ENCODE data around the gene SPTBN5. TPM values are rescaled to one million over a fixed set of nuclear protein-coding genes. Genes with fewer than 3 reads are reported as not detected.

SPTBN5 gene
- total and polyA plus RNA-seq, 8 donors: 0.32 to 11.4 (median 0.84) TPM

DNA sequence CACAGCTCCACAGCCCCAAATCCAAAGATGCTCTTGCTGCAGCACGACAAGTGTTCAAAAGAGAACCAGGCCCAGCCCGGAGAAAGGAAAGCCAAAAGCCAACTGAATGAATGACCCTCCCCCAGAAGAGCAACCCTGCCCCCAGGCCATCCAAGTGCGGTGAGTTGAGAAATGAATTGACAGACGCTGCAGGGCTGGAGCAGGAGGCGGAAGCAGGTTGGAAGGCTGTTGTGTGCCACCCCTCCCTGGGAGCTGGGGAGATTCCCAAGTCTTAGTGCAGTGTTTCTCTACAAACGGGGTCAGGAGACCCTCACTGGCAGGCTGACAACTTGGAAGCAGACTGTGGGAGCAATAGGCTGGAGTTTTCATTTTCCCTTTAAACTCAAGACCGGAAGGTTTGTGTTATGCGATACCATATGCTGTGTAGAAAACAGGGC lies 3.5 kb upstream of the SPTBN5 start:
- no peak overlapping the region for H3K4me3 ChIP-seq
- H3K27ac ChIP-seq: no peak overlapping the region
- no peaks in the 10 kb centered on the region for H3K27me3 ChIP-seq
- H3K4me1 ChIP-seq: peaks cover 10 to 18% (median 15%) of the 10 kb centered on the region in 3 donors
- H3K9me3 ChIP-seq: no peaks in the 10 kb centered on the region
- WGBS, 2 donors: 84 to 87% methylated on average over 8 of the region's 8 CpGs
- intact Hi-C loops (cut with DNase I): no loop called here
- TF ChIP-seq, protein P1, sequence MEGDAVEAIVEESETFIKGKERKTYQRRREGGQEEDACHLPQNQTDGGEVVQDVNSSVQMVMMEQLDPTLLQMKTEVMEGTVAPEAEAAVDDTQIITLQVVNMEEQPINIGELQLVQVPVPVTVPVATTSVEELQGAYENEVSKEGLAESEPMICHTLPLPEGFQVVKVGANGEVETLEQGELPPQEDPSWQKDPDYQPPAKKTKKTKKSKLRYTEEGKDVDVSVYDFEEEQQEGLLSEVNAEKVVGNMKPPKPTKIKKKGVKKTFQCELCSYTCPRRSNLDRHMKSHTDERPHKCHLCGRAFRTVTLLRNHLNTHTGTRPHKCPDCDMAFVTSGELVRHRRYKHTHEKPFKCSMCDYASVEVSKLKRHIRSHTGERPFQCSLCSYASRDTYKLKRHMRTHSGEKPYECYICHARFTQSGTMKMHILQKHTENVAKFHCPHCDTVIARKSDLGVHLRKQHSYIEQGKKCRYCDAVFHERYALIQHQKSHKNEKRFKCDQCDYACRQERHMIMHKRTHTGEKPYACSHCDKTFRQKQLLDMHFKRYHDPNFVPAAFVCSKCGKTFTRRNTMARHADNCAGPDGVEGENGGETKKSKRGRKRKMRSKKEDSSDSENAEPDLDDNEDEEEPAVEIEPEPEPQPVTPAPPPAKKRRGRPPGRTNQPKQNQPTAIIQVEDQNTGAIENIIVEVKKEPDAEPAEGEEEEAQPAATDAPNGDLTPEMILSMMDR (IDR thresholded peaks at IDR 0.05): no peak
- no peak for ATAC-seq
- DNase-seq: no peak
- no peak for FAIRE-seq
- H3K36me3 ChIP-seq: peaks cover 0 to 8% (median 0%) of the 10 kb centered on the region in 3 donors

DNA sequence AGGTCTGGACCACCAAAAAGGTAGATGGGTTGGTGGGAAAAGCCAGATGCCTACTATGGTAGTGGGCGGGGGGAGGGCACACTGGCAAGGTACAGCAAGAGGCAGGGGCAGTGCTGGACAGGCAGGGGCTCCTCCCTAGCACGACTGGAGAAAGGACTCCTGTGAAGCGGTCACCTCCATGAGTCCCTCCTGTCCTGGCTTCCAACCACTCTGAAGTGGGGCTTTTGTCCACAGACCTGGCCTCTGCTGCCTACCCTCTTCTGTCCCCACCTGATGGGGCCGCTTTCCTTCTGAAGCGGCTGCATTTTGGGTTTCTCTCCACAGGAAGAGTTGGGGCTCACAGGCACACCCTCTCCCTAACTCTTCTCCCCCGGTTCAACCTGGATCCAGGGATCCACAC lies 2.7 kb upstream of the SPTBN5 start:
- FAIRE-seq: no peak
- no peaks in the 10 kb centered on the region for H3K9me3 ChIP-seq
- no peak overlapping the region for H3K27ac ChIP-seq
- H3K36me3 ChIP-seq: peaks cover 0 to 8% (median 0%) of the 10 kb centered on the region in 3 donors
- intact Hi-C loops (cut with DNase I): no loop called here
- TF ChIP-seq, protein P1 (IDR thresholded peaks at IDR 0.05): no peak
- no peaks in the 10 kb centered on the region for H3K27me3 ChIP-seq
- 87 to 93% methylated on average over 6 of the region's 6 CpGs for WGBS, 2 donors
- H3K4me3 ChIP-seq: no peak overlapping the region
- DNase-seq: no peak
- H3K4me1 ChIP-seq: peaks cover 10 to 18% (median 15%) of the 10 kb centered on the region in 3 donors
- no peak for ATAC-seq

DNA sequence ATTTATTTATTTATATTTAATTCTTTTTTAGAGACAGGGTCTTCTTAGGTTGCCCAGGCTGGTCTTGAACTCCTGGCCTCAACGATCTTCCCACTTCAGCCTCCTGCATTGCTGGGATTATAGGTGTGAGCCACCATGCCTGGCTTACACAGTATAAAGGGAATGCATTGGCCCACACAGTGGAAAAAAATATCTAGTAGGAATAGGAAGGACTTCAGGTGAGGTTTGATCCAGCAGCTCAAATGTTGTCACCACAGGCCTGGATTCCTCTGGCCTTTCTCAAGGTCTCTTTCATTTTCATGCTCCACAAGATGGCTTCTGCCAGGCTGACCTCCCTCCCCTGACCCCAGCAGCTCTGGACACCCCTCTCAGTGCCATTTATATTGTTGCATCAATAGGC lies 2.1 kb upstream of the SPTBN5 start:
- intact Hi-C loops (cut with DNase I): no loop called here
- TF ChIP-seq, protein P1 (IDR thresholded peaks at IDR 0.05): no peak
- DNase-seq (no peak), FAIRE-seq (no peak), ATAC-seq (no peak)
- WGBS, 2 donors: 96 to 97% methylated on average over 1 of the region's 1 CpG
- no peak overlapping the region for H3K27ac ChIP-seq
- peaks cover 0 to 8% (median 0%) of the 10 kb centered on the region in 3 donors for H3K36me3 ChIP-seq
- H3K4me1 ChIP-seq: peaks cover 10 to 18% (median 15%) of the 10 kb centered on the region in 3 donors
- no peaks in the 10 kb centered on the region for H3K9me3 ChIP-seq
- no peaks in the 10 kb centered on the region for H3K27me3 ChIP-seq
- H3K4me3 ChIP-seq: no peak overlapping the region

DNA sequence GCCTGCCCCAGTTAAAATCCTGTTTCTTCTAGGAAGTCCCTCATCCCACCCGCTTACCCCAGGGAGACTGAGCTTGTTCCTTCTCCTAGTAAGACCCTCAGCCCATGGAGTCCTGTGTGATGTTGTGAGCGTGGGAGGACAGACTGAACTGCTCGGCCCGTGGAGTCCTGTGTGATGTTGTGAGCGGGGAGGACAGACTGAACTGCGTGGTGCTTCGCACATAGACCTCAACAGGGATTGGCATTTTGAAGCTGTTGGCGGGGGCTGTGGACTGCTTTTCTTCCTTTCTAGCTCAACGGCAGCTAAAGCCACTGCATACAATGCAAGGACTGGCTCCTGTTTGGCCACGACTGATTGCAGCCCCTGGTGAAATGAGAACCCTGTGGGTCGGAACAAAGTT lies 1.6 kb upstream of the SPTBN5 start:
- peak overlapping the region in 3 of 4 donors; percentile 37 to 57 (median 39) for H3K27ac ChIP-seq
- no peak for ATAC-seq

More for the DNA sequence above, 1.6 kb upstream of the SPTBN5 start:
- Histone ChIP-seq H3K36me3 (peaks cover 0 to 8% (median 0%) of the 10 kb centered on the region in 3 donors), H3K9me3 (no peaks in the 10 kb centered on the region), H3K4me3 (no peak overlapping the region), H3K4me1 (peaks cover 10 to 18% (median 15%) of the 10 kb centered on the region in 3 donors), H3K27me3 (no peaks in the 10 kb centered on the region)
- TF ChIP-seq, protein P1 (IDR thresholded peaks at IDR 0.05): no peak
- intact Hi-C loops (cut with DNase I): no loop called here
- whole genome bisulfite sequencing, 2 donors: 77 to 85% methylated on average over 11 of the region's 11 CpGs
- DNase-seq (no peak), FAIRE-seq (no peak)

All from pancreas (tissue), 10 donors.